ENCODE results near the gene ZDHHC5.

Gene ZDHHC5

GRCh38 chr11:57741132-57742086 is 73.5 kb downstream of the ZDHHC5 start, which contains the start of gene SELENOH:
Gene SELENOH, plus strand, starts transcription at chr11:57741491. Its CDS starts 105 bp downstream, at chr11:57741596.
- peaks cover 5% of the 10 kb centered on the region for H3K4me1 ChIP-seq (ENCODE audit: insufficient read depth, poor library complexity, severe bottlenecking)
- H3K9me3 ChIP-seq (ENCODE audit: severe bottlenecking): no peaks in the 10 kb centered on the region
- H3K27me3 ChIP-seq (ENCODE audit: insufficient read depth, poor library complexity, severe bottlenecking): no peaks in the 10 kb centered on the region
- peak; percentile 96 for DNase-seq (ENCODE audit: low spot score)
- peak; percentile 95 for ATAC-seq (ENCODE audit: low read depth)
- peaks cover 54% of the 10 kb centered on the region for H3K36me3 ChIP-seq (ENCODE audit: low read depth)
- peak within 1 kb of the TSS; percentile 79 for H3K4me3 ChIP-seq (ENCODE audit: severe bottlenecking)
- peak within 1 kb of the TSS; percentile 73 for H3K27ac ChIP-seq (ENCODE audit: poor library complexity, severe bottlenecking)
- TF ChIP-seq CTCF (IDR thresholded peaks at IDR 0.05; ENCODE audit: poor library complexity, severe bottlenecking): no peak

- H3K27ac ChIP-seq (ENCODE audit: poor library complexity, severe bottlenecking): peak overlapping the region; percentile 73
- DNase-seq (ENCODE audit: low spot score) (no peak), ATAC-seq (ENCODE audit: low read depth) (no peak)
- H3K36me3 ChIP-seq (ENCODE audit: low read depth): peaks cover 54% of the 10 kb centered on the region
- H3K4me3 ChIP-seq (ENCODE audit: severe bottlenecking): peak overlapping the region; percentile 79
- H3K9me3 ChIP-seq (ENCODE audit: severe bottlenecking): no peaks in the 10 kb centered on the region
- no peaks in the 10 kb centered on the region for H3K27me3 ChIP-seq (ENCODE audit: insufficient read depth, poor library complexity, severe bottlenecking)
- peaks cover 5% of the 10 kb centered on the region for H3K4me1 ChIP-seq (ENCODE audit: insufficient read depth, poor library complexity, severe bottlenecking)
- TF ChIP-seq CTCF (IDR thresholded peaks at IDR 0.05; ENCODE audit: poor library complexity, severe bottlenecking): no peak
These were observed 74.2 kb downstream of the ZDHHC5 start for GRCh38 chr11:57742087-57742452.

- no peak for TF ChIP-seq CTCF (IDR thresholded peaks at IDR 0.05; ENCODE audit: poor library complexity, severe bottlenecking)
- H3K9me3 ChIP-seq (ENCODE audit: severe bottlenecking): no peaks in the 10 kb centered on the region
- ATAC-seq (ENCODE audit: low read depth) (no peak), DNase-seq (ENCODE audit: low spot score) (no peak)
- H3K27me3 ChIP-seq (ENCODE audit: insufficient read depth, poor library complexity, severe bottlenecking): no peaks in the 10 kb centered on the region
- peaks cover 33% of the 10 kb centered on the region for H3K36me3 ChIP-seq (ENCODE audit: low read depth)
- H3K4me1 ChIP-seq (ENCODE audit: insufficient read depth, poor library complexity, severe bottlenecking): peaks cover 5% of the 10 kb centered on the region
- H3K27ac ChIP-seq (ENCODE audit: poor library complexity, severe bottlenecking): no peak overlapping the region
- no peak overlapping the region for H3K4me3 ChIP-seq (ENCODE audit: severe bottlenecking)
These were observed 76.4 kb downstream of the ZDHHC5 start for GRCh38 chr11:57744357-57744756.

GRCh38 chr11:57745206-57745605 is 77.3 kb downstream of the ZDHHC5 start:
- no peak for TF ChIP-seq CTCF (IDR thresholded peaks at IDR 0.05; ENCODE audit: poor library complexity, severe bottlenecking)
- no peak overlapping the region for H3K27ac ChIP-seq (ENCODE audit: poor library complexity, severe bottlenecking)
- peaks cover 5% of the 10 kb centered on the region for H3K4me1 ChIP-seq (ENCODE audit: insufficient read depth, poor library complexity, severe bottlenecking)
- H3K4me3 ChIP-seq (ENCODE audit: severe bottlenecking): no peak overlapping the region
- H3K27me3 ChIP-seq (ENCODE audit: insufficient read depth, poor library complexity, severe bottlenecking): no peaks in the 10 kb centered on the region
- DNase-seq (ENCODE audit: low spot score) (no peak), ATAC-seq (ENCODE audit: low read depth) (no peak)
- H3K36me3 ChIP-seq (ENCODE audit: low read depth): peaks cover 29% of the 10 kb centered on the region
- no peaks in the 10 kb centered on the region for H3K9me3 ChIP-seq (ENCODE audit: severe bottlenecking)

- H3K9me3 ChIP-seq (ENCODE audit: severe bottlenecking): no peaks in the 10 kb centered on the region
- H3K27me3 ChIP-seq (ENCODE audit: insufficient read depth, poor library complexity, severe bottlenecking): no peaks in the 10 kb centered on the region
- DNase-seq (ENCODE audit: low spot score) (no peak), ATAC-seq (ENCODE audit: low read depth) (no peak)
- H3K4me3 ChIP-seq (ENCODE audit: severe bottlenecking): no peak overlapping the region
- no peak overlapping the region for H3K27ac ChIP-seq (ENCODE audit: poor library complexity, severe bottlenecking)
- TF ChIP-seq CTCF (IDR thresholded peaks at IDR 0.05; ENCODE audit: poor library complexity, severe bottlenecking): no peak
- peaks cover 25% of the 10 kb centered on the region for H3K36me3 ChIP-seq (ENCODE audit: low read depth)
- H3K4me1 ChIP-seq (ENCODE audit: insufficient read depth, poor library complexity, severe bottlenecking): peaks cover 5% of the 10 kb centered on the region
These were observed 79.0 kb downstream of the ZDHHC5 start for GRCh38 chr11:57746920-57747319.
